B cell (primary cell): ENCODE results near the gene MAP4K4. TPM values are rescaled to one million over a fixed set of nuclear protein-coding genes. Genes with fewer than 3 reads are reported as not detected.

Source experiments
- ATAC-seq: fragments of 200-7000 bp; cut with Tn5 transposase; one replicate; pipeline ENCODE4 v1.10.0; 2021; ENCODE audit warnings: low read depth, mild to moderate bottlenecking, moderate number of reproducible peaks, moderate library complexity
- CTCF ChIA-PET: fragments of 350-600 bp; sonication (Branson Sonifier 250); formaldehyde crosslinking; loops from one replicate; lab custom pipeline; 2021; ENCODE audit warnings: antibody characterized with exemption, inconsistent platforms; lab: Charles Lee
- POLR2A ChIA-PET: fragments of 350-600 bp; sonication (Branson Sonifier 250); formaldehyde crosslinking; loops from one replicate; lab custom pipeline; 2021; ENCODE audit warnings: antibody characterized with exemption; lab: Charles Lee
- DNase-seq: peaks from one replicate; pipeline ENCODE4 v3.0.0; 2013
- H2AFZ ChIP-seq: 2 replicates; pipeline ENCODE4 v1.6.1; 2012; ENCODE audit warnings: mild to moderate bottlenecking, low read depth, low read length; ENCODE audit not compliant: insufficient read depth, poor library complexity, severe bottlenecking
- H3K27ac ChIP-seq, 2 donors: 1 replicate in 1 of 2; 2 replicates in 1 of 2; pipeline ENCODE4 v1.5.1; 2012 to 2013; ENCODE audit warnings: low read length in 2 of 2, mild to moderate bottlenecking in 2 of 2, moderate library complexity in 1 of 2
- H3K27me3 ChIP-seq, 4 experiments: fragments of 200-600 bp in 1 of 4; sonication (generic) in 1 of 4; replicated peaks in 1 of 4; 1 replicate in 2 of 4; 2 replicates in 2 of 4; pipeline versions ENCODE4 v1.6.1 to v1.7.0; 2013 to 2016; ENCODE audit warnings: low read length in 3 of 4, mild to moderate bottlenecking in 2 of 4, mixed read lengths in 1 of 4, moderate library complexity in 1 of 4; ENCODE audit not compliant: insufficient read depth in 4 of 4, control insufficient read depth in 3 of 4; ENCODE audit errors: control extremely low read depth in 1 of 4
- H3K36me3 ChIP-seq, 2 experiments: replicated peaks in 1 of 2; 1 replicate in 1 of 2; 2 replicates in 1 of 2; pipeline versions ENCODE4 v1.6.1 to v1.7.1; 2013; ENCODE audit warnings: low read length in 1 of 2; ENCODE audit not compliant: insufficient read depth in 2 of 2, control insufficient read depth in 1 of 2; ENCODE audit errors: control extremely low read depth in 1 of 2, extremely low read depth in 1 of 2
- H3K4me1 ChIP-seq, 2 donors: fragments of 200-600 bp in 1 of 2; sonication (generic) in 1 of 2; 1 replicate in 1 of 2; 2 replicates in 1 of 2; pipeline versions ENCODE4 v1.5.1 to v1.6.1; 2013 to 2017; ENCODE audit warnings: low read length in 2 of 2; ENCODE audit not compliant: control insufficient read depth in 2 of 2, insufficient read depth in 2 of 2
- H3K4me2 ChIP-seq: replicated peaks from 2 replicates; pipeline ENCODE3; 2012; ENCODE audit warnings: mild to moderate bottlenecking, low read depth, low read length; ENCODE audit not compliant: poor library complexity, severe bottlenecking
- H3K4me3 ChIP-seq, 5 experiments: fragments of 200-600 bp in 1 of 5; sonication (generic) in 1 of 5; 1 replicate in 3 of 5; 2 replicates in 2 of 5; pipeline versions ENCODE4 v1.5.1 to v1.7.0; 2011 to 2016; ENCODE audit warnings: low read length in 4 of 5, mild to moderate bottlenecking in 4 of 5, low read depth in 2 of 5, control low read depth in 1 of 5, moderate library complexity in 1 of 5; ENCODE audit not compliant: insufficient read depth in 1 of 5; ENCODE audit errors: control extremely low read depth in 1 of 5, extremely low read depth in 1 of 5
- H3K79me2 ChIP-seq: fragments of 200-600 bp; sonication (generic); one replicate; pipeline ENCODE4 v1.6.0; 2016; ENCODE audit warnings: low read length; ENCODE audit not compliant: control insufficient read depth, insufficient read depth
- H3K9ac ChIP-seq: fragments of 200-600 bp; sonication (generic); 2 replicates; pipeline ENCODE4 v1.6.1; 2017; ENCODE audit warnings: mild to moderate bottlenecking, low read length, moderate library complexity
- H3K9me3 ChIP-seq, 3 donors: one replicate each; pipeline versions ENCODE4 v1.6.1 to v1.7.1; 2013; ENCODE audit warnings: low read length in 2 of 3; ENCODE audit not compliant: control insufficient read depth in 2 of 3, insufficient read depth in 1 of 3; ENCODE audit errors: control extremely low read depth in 1 of 3
- H4K20me1 ChIP-seq: 2 replicates; pipeline ENCODE4 v1.6.0; 2012; ENCODE audit warnings: mild to moderate bottlenecking, low read length; ENCODE audit not compliant: insufficient read depth, control insufficient read depth, poor library complexity, severe bottlenecking
- H3K27ac Mint-ChIP-seq: one replicate; pipeline ENCODE4 v1.8.0; 2021; ENCODE audit warnings: mixed read lengths
- H3K27me3 Mint-ChIP-seq: one replicate; pipeline ENCODE4 v1.8.0; 2021; ENCODE audit warnings: mixed read lengths
- H3K4me1 Mint-ChIP-seq: one replicate; pipeline ENCODE4 v1.8.0; 2021; ENCODE audit warnings: mixed read lengths
- H3K4me3 Mint-ChIP-seq: one replicate; pipeline ENCODE4 v1.8.0; 2021; ENCODE audit warnings: mixed read lengths
- H3K9me3 Mint-ChIP-seq: one replicate; pipeline ENCODE4 v1.8.0; 2022; ENCODE audit warnings: mixed read lengths; ENCODE audit not compliant: insufficient read depth
- EZH2 ChIP-seq: IDR thresholded peaks from 2 replicates; pipeline ENCODE4 v1.6.1; 2012; ENCODE audit warnings: borderline replicate concordance, low read depth, mild to moderate bottlenecking, moderate library complexity, low read length; ENCODE audit not compliant: insufficient read depth, poor library complexity, severe bottlenecking
- WGBS: methylation state at CpG from one replicate; pipeline ENCODE4 v1.1.5; 2013; ENCODE audit warnings: missing lambda C conversion rate; ENCODE audit not compliant: insufficient coverage; 5-methylcytosine and 5-hydroxymethylcytosine counted together
- intact Hi-C: fragments of 100-400 bp; cut with micrococcal nuclease; formaldehyde crosslinking; loops from one replicate; pipeline ENCODE4 v1.10.0; 2022
- polyA plus RNA-seq: library from polyadenylated mRNA; depleted of rRNA; stranded (reverse); fragments of >200 nt; gene quantifications from 2 replicates; pipeline ENCODE4 v1.2.3, GENCODE V29; 2012
- total RNA-seq, 2 donors: library from RNA; stranded (reverse); fragments of 120-200 nt in 1 of 2; gene quantifications; 1 replicate in 1 of 2; 2 replicates in 1 of 2; pipeline versions ENCODE4 v1.2.3 to v1.2.4, GENCODE V29; 2013 to 2022
- TF ChIP-seq, protein P1 (sequence below): fragments of 200-600 bp; IDR thresholded peaks from one replicate; pipeline ENCODE4 v1.8.0; 2022; ENCODE audit warnings: antibody characterized with exemption, mild to moderate bottlenecking

MAP4K4 gene
- total and polyA plus RNA-seq, 2 donors (not counting 1 experiment from before 2014, with no cell fraction given): 54.8 to 280 TPM

DNA sequence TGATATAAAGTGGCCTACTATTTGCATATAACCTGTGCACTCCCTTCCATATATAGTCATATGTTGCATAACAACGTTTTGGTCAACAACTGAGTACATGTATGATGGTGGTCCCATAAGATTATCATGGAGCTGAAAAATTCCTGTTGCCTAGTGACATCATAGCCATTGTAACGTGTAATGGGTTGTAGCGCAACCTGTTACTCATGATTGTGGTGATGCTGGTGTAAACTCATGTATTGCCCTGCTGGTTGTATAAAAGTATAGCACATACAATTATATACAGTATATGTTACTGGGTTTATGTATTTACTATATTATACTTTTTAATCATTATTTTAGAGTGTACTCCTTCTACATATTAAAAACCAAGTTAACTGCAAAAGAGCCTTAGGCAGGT is 149.5 kb downstream of the MAP4K4 start:
- Histone ChIP-seq H3K4me1 (peaks cover 0 to 4% of the 10 kb centered on the region in 2 donors), H3K9me3 (no peaks in the 10 kb centered on the region), H2AFZ (no peak overlapping the region), H3K36me3 (peaks cover 11 to 91% of the 10 kb centered on the region in 2 experiments), H4K20me1 (peaks cover 26% of the 10 kb centered on the region), H3K4me2 (no peak overlapping the region), H3K27me3 (no peaks in the 10 kb centered on the region), H3K27ac (no peak overlapping the region), H3K79me2 (peaks cover 8% of the 10 kb centered on the region), H3K4me3 (no peak overlapping the region), H3K9ac (no peak overlapping the region)
- intact Hi-C loops: no loop called here
- H3K27ac Mint-ChIP-seq: no peak overlapping the region
- TF ChIP-seq, protein P1, sequence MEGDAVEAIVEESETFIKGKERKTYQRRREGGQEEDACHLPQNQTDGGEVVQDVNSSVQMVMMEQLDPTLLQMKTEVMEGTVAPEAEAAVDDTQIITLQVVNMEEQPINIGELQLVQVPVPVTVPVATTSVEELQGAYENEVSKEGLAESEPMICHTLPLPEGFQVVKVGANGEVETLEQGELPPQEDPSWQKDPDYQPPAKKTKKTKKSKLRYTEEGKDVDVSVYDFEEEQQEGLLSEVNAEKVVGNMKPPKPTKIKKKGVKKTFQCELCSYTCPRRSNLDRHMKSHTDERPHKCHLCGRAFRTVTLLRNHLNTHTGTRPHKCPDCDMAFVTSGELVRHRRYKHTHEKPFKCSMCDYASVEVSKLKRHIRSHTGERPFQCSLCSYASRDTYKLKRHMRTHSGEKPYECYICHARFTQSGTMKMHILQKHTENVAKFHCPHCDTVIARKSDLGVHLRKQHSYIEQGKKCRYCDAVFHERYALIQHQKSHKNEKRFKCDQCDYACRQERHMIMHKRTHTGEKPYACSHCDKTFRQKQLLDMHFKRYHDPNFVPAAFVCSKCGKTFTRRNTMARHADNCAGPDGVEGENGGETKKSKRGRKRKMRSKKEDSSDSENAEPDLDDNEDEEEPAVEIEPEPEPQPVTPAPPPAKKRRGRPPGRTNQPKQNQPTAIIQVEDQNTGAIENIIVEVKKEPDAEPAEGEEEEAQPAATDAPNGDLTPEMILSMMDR: no peak
- H3K4me1 Mint-ChIP-seq: peaks cover 7% of the 10 kb centered on the region
- WGBS: no CpG with 5 or more reads among the region's 3 CpGs
- CTCF ChIA-PET: interaction anchor here (1.4 to 3.2 kb wide), 3 partner anchors 25 to 505 kb away, joined by 3 to 17 read pairs (median 6); no protein-coding TSS in a partner anchor
- ATAC-seq (no peak), DNase-seq (no peak)
- no peaks in the 10 kb centered on the region for H3K27me3 Mint-ChIP-seq
- no peak overlapping the region for H3K4me3 Mint-ChIP-seq
- H3K9me3 Mint-ChIP-seq: no peaks in the 10 kb centered on the region
- POLR2A ChIA-PET: no interaction called here

DNA sequence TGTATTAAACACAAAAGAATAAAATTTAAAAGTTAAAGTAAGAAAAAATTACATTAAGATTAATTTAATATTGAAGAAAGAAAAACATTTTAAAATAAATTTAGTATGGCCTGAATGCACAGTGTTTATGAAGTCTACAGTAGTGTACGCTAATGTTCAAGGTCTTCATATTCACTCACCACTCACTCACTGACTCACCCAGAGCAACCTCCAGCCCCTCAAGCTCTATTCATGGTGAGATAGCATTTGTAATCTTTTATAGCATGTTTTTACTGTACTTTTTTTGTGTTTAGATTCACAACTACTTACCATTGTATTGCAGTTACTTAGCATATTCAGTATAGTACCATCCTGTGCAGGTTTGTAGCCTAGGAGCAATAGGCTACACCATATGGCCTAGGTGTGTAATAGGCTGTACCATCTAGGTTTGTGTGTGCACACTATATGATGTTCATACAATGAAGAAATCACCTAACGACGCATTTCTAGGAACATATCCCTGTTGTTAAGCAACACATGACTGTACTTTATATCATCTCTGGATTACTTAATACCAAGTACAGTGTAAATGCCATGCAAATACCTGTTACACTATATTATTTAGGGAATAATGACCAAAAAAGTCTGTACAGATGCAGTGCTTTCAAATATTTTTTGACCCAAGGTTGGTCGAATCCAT is 150.3 kb downstream of the MAP4K4 start:
- Histone ChIP-seq H3K9ac (no peak overlapping the region), H2AFZ (no peak overlapping the region), H3K27ac (no peak overlapping the region), H3K79me2 (peaks cover 8% of the 10 kb centered on the region), H4K20me1 (peaks cover 23% of the 10 kb centered on the region), H3K27me3 (no peaks in the 10 kb centered on the region), H3K4me2 (no peak overlapping the region), H3K4me1 (no peaks in the 10 kb centered on the region), H3K4me3 (no peak overlapping the region), H3K9me3 (no peaks in the 10 kb centered on the region), H3K36me3 (peaks cover 11 to 91% of the 10 kb centered on the region in 2 experiments)
- intact Hi-C loops: no loop called here
- TF ChIP-seq, protein P1: no peak
- no peak for TF ChIP-seq EZH2
- ATAC-seq (no peak), DNase-seq (no peak)
- peaks cover 2% of the 10 kb centered on the region for H3K4me1 Mint-ChIP-seq
- H3K27me3 Mint-ChIP-seq: no peaks in the 10 kb centered on the region
- ChIA-PET POLR2A (no interaction called here), CTCF (interaction anchor here (2.2 to 3.2 kb wide), 2 partner anchors 430 to 505 kb away, joined by 6 to 17 read pairs; no protein-coding TSS in a partner anchor)
- H3K27ac Mint-ChIP-seq: no peak overlapping the region
- 89% methylated on average over 1 of the region's 4 CpGs for WGBS
- no peaks in the 10 kb centered on the region for H3K9me3 Mint-ChIP-seq
- no peak overlapping the region for H3K4me3 Mint-ChIP-seq
